AG04449 (cell line): ENCODE results near the gene PANX3.

ENCODE experiments used
- CTCF ChIA-PET: fragments of 350-600 bp; formaldehyde crosslinking; extraction: SDS; loops from one replicate; lab custom pipeline; 2021; ENCODE audit warnings: antibody characterized with exemption; lab: Yijun Ruan, JAX
- POLR2A ChIA-PET: fragments of 400-600, 350-600 bp; formaldehyde crosslinking; extraction: SDS; loops from one replicate; lab custom pipeline; 2020; ENCODE audit warnings: antibody characterized with exemption, inconsistent platforms; lab: Yijun Ruan, JAX
- DNase-seq: peaks from one replicate; pipeline ENCODE4 v3.0.0-alpha.2; 2010; ENCODE audit warnings: low read depth, low spot score
- H3K4me3 ChIP-seq: 2 replicates; pipeline ENCODE4 v1.5.1; 2011; ENCODE audit warnings: low read depth, mild to moderate bottlenecking, control low read depth, low read length
- CTCF ChIP-seq: IDR thresholded peaks from one replicate; pipeline ENCODE4 v1.5.1; 2011; ENCODE audit warnings: mild to moderate bottlenecking, moderate library complexity, low read length, control low read depth, inconsistent platforms; ENCODE audit not compliant: insufficient read depth; ENCODE audit errors: missing control alignments

Gene PANX3

DNA sequence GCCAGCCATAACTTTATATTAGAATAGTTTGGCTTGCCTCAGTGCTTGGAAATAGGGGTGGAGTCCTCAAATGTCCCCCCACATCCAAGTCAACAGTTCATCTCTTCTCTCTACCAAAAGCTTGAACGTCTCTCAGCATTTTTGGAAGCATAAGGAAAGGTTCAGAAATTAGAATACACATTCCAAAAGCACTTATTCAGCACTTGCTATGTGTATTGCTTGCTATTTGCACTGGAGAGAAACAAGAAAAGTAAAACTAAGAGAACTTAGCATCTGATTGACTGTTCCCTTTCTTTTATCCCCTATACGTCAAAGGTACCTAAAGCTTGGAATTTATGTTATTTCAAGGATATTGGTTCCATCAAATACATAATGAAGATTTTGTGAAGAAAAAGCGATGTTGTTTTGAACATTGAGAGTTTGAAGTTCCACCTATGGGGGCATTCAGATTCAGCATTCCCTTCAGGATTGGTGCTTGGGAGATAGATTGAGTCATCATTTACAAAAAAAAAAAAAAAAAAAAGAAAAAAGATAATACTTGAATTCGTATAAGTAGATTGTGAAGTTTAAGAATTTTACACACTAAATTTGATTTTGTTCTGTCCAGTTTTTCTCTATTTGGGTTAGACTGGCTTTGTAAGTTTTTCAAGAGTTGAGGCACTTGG is 12.8 kb downstream of the PANX3 start:
- no peak for TF ChIP-seq CTCF
- ChIA-PET POLR2A (interaction anchor here (1.7 kb wide), 1 partner anchor 19 kb away, joined by 10 read pairs; no protein-coding TSS in a partner anchor), CTCF (interaction anchor here (0.6 to 5.4 kb wide), 7 partner anchors 10 to 215 kb away, joined by 3 to 35 read pairs (median 5); no protein-coding TSS in a partner anchor)
- H3K4me3 ChIP-seq: peak overlapping the region; percentile 87
- no peak for DNase-seq

DNA sequence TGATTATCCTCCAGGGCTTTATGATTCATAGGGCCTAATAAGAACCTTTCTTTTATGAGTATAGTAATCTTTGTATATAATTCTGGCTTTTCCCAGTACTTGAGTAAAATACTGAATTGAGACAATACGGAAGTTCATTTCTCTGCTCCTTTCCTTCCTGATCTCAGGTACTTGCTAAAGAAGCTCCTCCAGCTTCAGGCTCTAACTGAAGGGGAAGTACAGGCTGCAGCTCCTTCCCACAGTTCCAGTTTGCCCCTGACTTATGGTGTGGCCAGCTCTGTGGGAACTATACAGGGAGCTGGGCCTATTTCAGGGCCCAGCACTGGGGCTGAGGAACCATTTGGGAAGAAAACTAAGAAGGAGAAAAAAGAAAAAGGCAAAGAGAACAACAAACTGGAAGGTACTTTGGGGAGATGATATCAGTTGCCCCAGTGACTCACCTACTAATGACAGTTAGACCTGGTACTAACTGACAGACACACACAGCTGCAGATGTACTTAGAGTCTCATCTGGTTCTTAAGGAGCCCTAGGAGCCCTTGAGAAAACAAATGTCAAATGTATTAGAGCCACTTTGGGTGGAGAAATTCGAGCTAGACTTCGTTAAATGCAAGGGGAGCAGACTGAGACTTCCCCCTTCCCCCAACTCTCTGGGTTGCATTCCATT is 14.4 kb downstream of the PANX3 start:
- POLR2A ChIA-PET: no interaction called here
- no peak for DNase-seq
- H3K4me3 ChIP-seq: no peak overlapping the region
- CTCF ChIA-PET: interaction anchor here (1.2 to 5.4 kb wide), 5 partner anchors 8 to 213 kb away, joined by 3 to 35 read pairs (median 7); no protein-coding TSS in a partner anchor
- TF ChIP-seq CTCF: no peak

DNA sequence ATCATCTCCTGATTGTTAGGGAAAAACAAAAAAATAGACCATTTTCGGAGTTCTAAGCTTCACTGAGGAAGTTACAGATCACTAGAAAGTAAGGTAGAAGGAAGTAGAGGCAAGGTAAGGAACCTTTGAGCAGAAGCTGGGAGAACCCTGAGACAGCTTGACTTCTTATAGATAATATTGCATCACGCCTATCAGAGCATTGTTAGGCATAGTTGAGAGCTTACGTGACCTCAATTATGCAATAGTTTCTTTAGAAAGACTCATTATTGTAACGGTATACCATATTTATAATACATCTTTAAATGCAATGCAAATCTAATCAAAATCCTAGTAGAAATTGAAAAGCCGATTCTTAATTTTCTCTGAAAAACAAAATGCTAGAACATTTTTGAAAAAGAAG is 16.3 kb downstream of the PANX3 start:
- ChIA-PET CTCF (no interaction called here), POLR2A (no interaction called here)
- TF ChIP-seq CTCF: no peak
- no peak for DNase-seq
- no peak overlapping the region for H3K4me3 ChIP-seq

DNA sequence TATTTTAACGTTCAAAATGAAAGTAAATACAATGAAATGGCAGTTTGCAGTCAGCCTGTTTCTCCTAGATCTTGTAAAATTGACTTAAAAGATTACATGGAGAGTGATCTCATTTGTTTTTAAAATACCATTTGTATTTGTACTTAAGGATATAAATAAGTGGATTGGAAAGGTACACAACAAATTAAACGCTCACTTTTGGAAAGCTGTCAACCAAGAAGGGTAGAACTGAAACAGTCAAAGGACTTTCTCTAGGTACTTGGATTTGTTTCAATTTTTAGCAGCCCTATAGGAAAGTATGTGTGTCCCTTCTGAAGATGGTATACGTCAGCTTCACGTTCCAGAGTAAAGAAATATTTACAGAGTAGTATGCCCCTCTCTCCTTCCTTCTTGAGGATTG is 18.7 kb downstream of the PANX3 start:
- ChIA-PET POLR2A (no interaction called here), CTCF (interaction anchor here (0.7 to 1.7 kb wide), 7 partner anchors 8 to 236 kb away, joined by 3 to 12 read pairs (median 4); no protein-coding TSS in a partner anchor)
- no peak for TF ChIP-seq CTCF
- H3K4me3 ChIP-seq: no peak overlapping the region
- no peak for DNase-seq

DNA sequence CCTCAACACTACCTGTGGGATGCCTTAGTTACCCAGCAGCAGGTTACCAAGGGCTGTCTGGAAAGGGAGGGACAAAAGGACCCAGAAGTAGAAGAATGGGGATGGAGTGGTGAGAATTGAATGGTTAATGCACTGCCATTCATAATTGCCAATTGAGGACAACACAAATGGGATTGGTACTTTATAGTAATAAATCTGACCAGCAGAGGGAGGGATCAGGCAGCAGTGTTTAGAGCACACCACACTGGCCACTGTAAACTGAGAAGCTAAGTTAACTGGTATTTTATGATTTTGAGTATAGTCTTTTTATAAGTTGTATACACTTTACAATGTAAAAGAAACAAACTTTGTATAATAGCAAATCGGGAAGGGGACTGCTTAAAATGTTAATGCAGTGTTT is 22.1 kb downstream of the PANX3 start:
- H3K4me3 ChIP-seq: no peak overlapping the region
- no peak for DNase-seq
- POLR2A ChIA-PET: interaction anchor here (1.0 kb wide), 1 partner anchor 40 kb away, joined by 3 read pairs; the partner anchor contains the start of genes SIAE and SPA17
- TF ChIP-seq CTCF: peak; percentile 8
- CTCF ChIA-PET: interaction anchor here (1.0 to 5.3 kb wide), 7 partner anchors 9 to 205 kb away, joined by 3 to 39 read pairs (median 4); partner anchors contain the start of gene TBRG1

- no peak for DNase-seq
- TF ChIP-seq CTCF: no peak
- H3K4me3 ChIP-seq: no peak overlapping the region
- CTCF ChIA-PET: interaction anchor here (1.3 to 5.3 kb wide), 3 partner anchors 7 to 231 kb away, joined by 3 to 39 read pairs (median 23); partner anchors contain the start of gene TBRG1
- POLR2A ChIA-PET: no interaction called here
These were observed 24.7 kb downstream of the PANX3 start for GRCh38 chr11:124635932-124636331.
